ENCODE results near the gene LAMB4. TPM values are rescaled to one million over a fixed set of nuclear protein-coding genes. Genes with fewer than 3 reads are reported as not detected.
A peak's percentile ranks its signal among the peaks of the same experiment; 100 is the strongest.

LAMB4 gene
- total RNA-seq, 2 experiments from 2014 or later: not detected

DNA sequence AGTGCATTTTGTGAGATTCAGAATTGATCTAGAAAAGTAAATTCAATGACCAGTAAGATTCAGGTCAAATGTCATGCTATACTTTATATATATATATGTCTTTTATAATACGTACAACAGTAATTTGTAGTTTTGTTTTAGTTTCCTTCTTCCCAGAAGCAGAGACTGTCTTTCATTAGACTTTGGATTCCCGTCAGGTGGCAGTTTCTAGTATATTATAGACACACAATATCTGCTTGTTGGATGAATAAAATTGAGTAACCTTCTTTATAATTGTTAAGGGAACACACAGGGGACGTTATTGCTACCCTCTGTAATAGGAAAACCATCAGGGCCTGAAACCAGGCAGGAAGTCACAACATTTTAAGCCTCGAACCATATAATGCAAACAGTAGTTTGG, 121.9 kb downstream of the LAMB4 start:
- H3K36me3 Mint-ChIP-seq: no peaks in the 10 kb centered on the region
- DNase-seq: no peak
- peaks cover 4% of the 10 kb centered on the region for H3K4me1 Mint-ChIP-seq (ENCODE audit: low read depth)
- no peak overlapping the region for H3K27ac Mint-ChIP-seq
- intact Hi-C loops (cut with micrococcal nuclease): no loop called here
- H3K9me3 Mint-ChIP-seq: no peaks in the 10 kb centered on the region
- no peak overlapping the region for H3K4me3 Mint-ChIP-seq
- ChIA-PET POLR2A (no interaction called here), CTCF (no interaction called here)
- peaks cover 29% of the 10 kb centered on the region for H3K27me3 Mint-ChIP-seq

DNA sequence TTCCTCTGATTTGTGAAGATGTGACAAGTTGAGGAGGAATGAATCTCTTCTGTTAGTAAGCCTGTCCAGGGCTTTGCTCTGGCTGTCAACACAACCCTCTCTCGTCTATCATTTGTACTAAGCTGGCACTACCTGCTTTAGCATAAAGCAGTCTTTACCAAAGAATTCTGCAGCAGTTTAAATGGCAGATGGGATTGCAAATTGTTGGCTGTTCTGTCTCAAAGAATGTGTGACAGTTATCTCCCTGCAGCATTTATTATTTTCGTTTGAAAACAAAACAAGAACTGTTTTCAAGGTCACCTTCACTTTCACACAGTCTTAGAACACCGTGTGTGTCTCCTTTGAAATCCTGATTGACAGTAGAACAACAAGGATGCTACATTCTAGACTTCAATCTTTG, 122.4 kb downstream of the LAMB4 start:
- Mint-ChIP-seq H3K9me3 (no peaks in the 10 kb centered on the region), H3K27ac (no peak overlapping the region), H3K27me3 (peaks cover 31% of the 10 kb centered on the region), H3K36me3 (no peaks in the 10 kb centered on the region), H3K4me3 (no peak overlapping the region), H3K4me1 (ENCODE audit: low read depth) (peaks cover 5% of the 10 kb centered on the region)
- intact Hi-C loops (cut with micrococcal nuclease): no loop called here
- no peak for DNase-seq
- ChIA-PET POLR2A (no interaction called here), CTCF (no interaction called here)

GRCh38 chr7:108007261-108007660, 122.9 kb downstream of the LAMB4 start:
- no peak overlapping the region for H3K27ac Mint-ChIP-seq
- intact Hi-C loops (cut with micrococcal nuclease): no loop called here
- H3K9me3 Mint-ChIP-seq: no peaks in the 10 kb centered on the region
- no peaks in the 10 kb centered on the region for H3K36me3 Mint-ChIP-seq
- ChIA-PET CTCF (no interaction called here), POLR2A (no interaction called here)
- H3K4me1 Mint-ChIP-seq (ENCODE audit: low read depth): peaks cover 7% of the 10 kb centered on the region
- H3K4me3 Mint-ChIP-seq: no peak overlapping the region
- peaks cover 34% of the 10 kb centered on the region for H3K27me3 Mint-ChIP-seq
- no peak for DNase-seq

- ChIA-PET CTCF (no interaction called here), POLR2A (no interaction called here)
- Mint-ChIP-seq H3K27ac (no peak overlapping the region), H3K9me3 (no peaks in the 10 kb centered on the region), H3K27me3 (peaks cover 48% of the 10 kb centered on the region), H3K4me1 (ENCODE audit: low read depth) (peaks cover 15% of the 10 kb centered on the region), H3K36me3 (no peaks in the 10 kb centered on the region), H3K4me3 (no peak overlapping the region)
- intact Hi-C loops (cut with micrococcal nuclease): no loop called here
- DNase-seq: no peak
Observed at GRCh38 chr7:108004220-108005142, 125.7 kb downstream of the LAMB4 start.

DNA sequence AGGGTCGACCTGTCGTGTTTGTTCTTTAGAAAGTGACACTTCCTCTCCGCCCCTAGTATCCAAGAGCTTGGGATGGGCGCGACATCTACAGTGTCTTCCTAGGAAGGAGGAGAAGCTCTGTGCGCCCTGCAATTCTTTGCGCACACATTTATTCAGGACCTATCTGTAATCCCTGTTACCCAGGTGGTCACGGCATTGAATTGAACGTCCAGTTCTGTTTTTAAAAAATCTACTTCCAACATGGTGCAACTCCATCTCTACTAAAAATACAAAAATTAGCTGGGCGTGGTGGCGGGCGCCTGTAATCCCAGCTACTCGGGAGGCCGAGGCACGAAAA, 126.6 kb downstream of the LAMB4 start:
- DNase-seq: no peak
- CTCF ChIA-PET: no interaction called here
- intact Hi-C loops (cut with micrococcal nuclease): no loop called here
- Mint-ChIP-seq H3K4me1 (ENCODE audit: low read depth) (peaks cover 15% of the 10 kb centered on the region), H3K36me3 (no peaks in the 10 kb centered on the region), H3K4me3 (no peak overlapping the region), H3K9me3 (no peaks in the 10 kb centered on the region), H3K27me3 (peaks cover 50% of the 10 kb centered on the region), H3K27ac (no peak overlapping the region)
- POLR2A ChIA-PET: no interaction called here

- intact Hi-C loops (cut with micrococcal nuclease): no loop called here
- no peaks in the 10 kb centered on the region for H3K9me3 Mint-ChIP-seq
- peaks cover 15% of the 10 kb centered on the region for H3K4me1 Mint-ChIP-seq (ENCODE audit: low read depth)
- peak within 1 kb of the TSS; percentile 59 for H3K4me3 Mint-ChIP-seq
- ChIA-PET CTCF (no interaction called here), POLR2A (no interaction called here)
- no peaks in the 10 kb centered on the region for H3K36me3 Mint-ChIP-seq
- peaks cover 52% of the 10 kb centered on the region for H3K27me3 Mint-ChIP-seq
- H3K27ac Mint-ChIP-seq: no peak within 1 kb of the TSS
- DNase-seq: peak; percentile 15
Observed at GRCh38 chr7:108002726-108003598, 127.2 kb downstream of the LAMB4 start, which contains the start of gene LAMB1. LAMB1 (minus strand) TSS chr7:108003161; CDS start chr7:108002885, 276 bp downstream.

GRCh38 chr7:108001764-108002725, 128.1 kb downstream of the LAMB4 start:
- ChIA-PET POLR2A (no interaction called here), CTCF (interaction anchor here (0.6 kb wide), 1 partner anchor 16 kb away, joined by 4 read pairs; no protein-coding TSS in a partner anchor)
- intact Hi-C loops (cut with micrococcal nuclease): no loop called here
- no peak overlapping the region for H3K27ac Mint-ChIP-seq
- peaks cover 52% of the 10 kb centered on the region for H3K27me3 Mint-ChIP-seq
- peaks cover 15% of the 10 kb centered on the region for H3K4me1 Mint-ChIP-seq (ENCODE audit: low read depth)
- no peak for DNase-seq
- H3K9me3 Mint-ChIP-seq: no peaks in the 10 kb centered on the region
- peak overlapping the region; percentile 59 for H3K4me3 Mint-ChIP-seq
- no peaks in the 10 kb centered on the region for H3K36me3 Mint-ChIP-seq

GRCh38 chr7:108000875-108001763, 129.0 kb downstream of the LAMB4 start:
- H3K27me3 Mint-ChIP-seq: peaks cover 48% of the 10 kb centered on the region
- peaks cover 15% of the 10 kb centered on the region for H3K4me1 Mint-ChIP-seq (ENCODE audit: low read depth)
- H3K9me3 Mint-ChIP-seq: no peaks in the 10 kb centered on the region
- CTCF ChIA-PET: interaction anchor here (0.6 kb wide), 1 partner anchor 15 kb away, joined by 4 read pairs; no protein-coding TSS in a partner anchor
- H3K27ac Mint-ChIP-seq: no peak overlapping the region
- H3K4me3 Mint-ChIP-seq: peak overlapping the region; percentile 53
- intact Hi-C loops (cut with micrococcal nuclease): no loop called here
- no peak for DNase-seq
- POLR2A ChIA-PET: no interaction called here
- no peaks in the 10 kb centered on the region for H3K36me3 Mint-ChIP-seq

- intact Hi-C loops (cut with micrococcal nuclease): no loop called here
Observed at GRCh38 chr7:107999779-108000560, 130.2 kb downstream of the LAMB4 start.

GRCh38 chr7:107998660-107999480, 131.3 kb downstream of the LAMB4 start:
- Mint-ChIP-seq H3K27me3 (peaks cover 43% of the 10 kb centered on the region), H3K4me1 (ENCODE audit: low read depth) (peaks cover 11% of the 10 kb centered on the region), H3K27ac (no peak overlapping the region), H3K36me3 (no peaks in the 10 kb centered on the region), H3K9me3 (no peaks in the 10 kb centered on the region), H3K4me3 (no peak overlapping the region)
- intact Hi-C loops (cut with micrococcal nuclease): no loop called here
- ChIA-PET CTCF (interaction anchor here (0.8 to 1.7 kb wide), 2 partner anchors 13 to 18 kb away, joined by 3 read pairs; no protein-coding TSS in a partner anchor), POLR2A (no interaction called here)
- no peak for DNase-seq

More at GRCh38 chr7:107999779-108000560, 130.2 kb downstream of the LAMB4 start:
- H3K36me3 Mint-ChIP-seq: no peaks in the 10 kb centered on the region
- CTCF ChIA-PET: interaction anchor here (0.8 to 1.7 kb wide), 2 partner anchors 14 to 17 kb away, joined by 3 read pairs; no protein-coding TSS in a partner anchor
- POLR2A ChIA-PET: no interaction called here
- H3K9me3 Mint-ChIP-seq: no peaks in the 10 kb centered on the region
- peaks cover 47% of the 10 kb centered on the region for H3K27me3 Mint-ChIP-seq
- H3K4me1 Mint-ChIP-seq (ENCODE audit: low read depth): peaks cover 15% of the 10 kb centered on the region
- H3K4me3 Mint-ChIP-seq: no peak overlapping the region
- H3K27ac Mint-ChIP-seq: no peak overlapping the region
- DNase-seq: no peak
